ENCODE results near the gene NTHL1. TPM values are rescaled to one million over a fixed set of nuclear protein-coding genes. Genes with fewer than 3 reads are reported as not detected.

The NTHL1 gene
- total and polyA plus RNA-seq, 9 of the 15 experiments (the other 6 are each of a cell fraction or from before 2014, with no cell fraction given), result 1.1 to 58.8 (median 17.6) TPM

DNA sequence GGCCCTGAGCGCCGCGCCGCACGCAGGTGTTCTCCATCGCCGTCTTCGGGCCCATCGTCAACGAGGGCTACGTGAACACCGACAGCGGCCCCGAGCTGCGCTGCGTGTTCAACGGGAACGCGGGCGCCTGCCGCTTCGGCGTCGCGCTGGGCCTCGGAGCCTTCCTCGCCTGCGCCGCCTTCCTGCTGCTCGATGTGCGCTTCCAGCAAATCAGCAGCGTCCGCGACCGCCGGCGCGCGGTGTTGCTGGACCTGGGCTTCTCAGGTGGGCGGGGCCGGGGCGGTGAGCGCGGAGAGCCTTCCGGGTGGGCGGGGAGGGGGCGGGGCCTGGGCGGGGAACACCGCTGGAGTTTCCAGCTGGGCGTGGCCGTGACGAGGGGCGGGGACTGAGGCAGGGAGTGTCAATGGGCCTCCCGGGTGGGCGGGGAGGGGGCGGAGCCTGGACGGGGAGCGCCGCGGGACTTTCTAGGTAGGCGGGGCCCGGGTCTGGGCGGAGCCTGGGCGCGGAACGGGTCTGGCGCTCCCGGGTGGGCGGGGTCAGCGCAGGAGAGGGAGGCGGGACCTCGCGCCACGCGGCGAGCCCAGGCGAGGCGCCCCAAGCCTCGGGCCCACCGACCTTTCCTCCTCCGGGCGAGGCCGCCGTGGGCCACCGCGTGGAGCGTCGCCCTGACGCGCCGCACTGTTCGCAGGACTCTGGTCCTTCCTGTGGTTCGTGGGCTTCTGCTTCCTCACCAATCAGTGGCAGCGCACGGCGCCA, 55.5 kb downstream of the NTHL1 start (continued):
- TF ChIP-seq FOSL1 (tag; conservative IDR thresholded peaks at IDR 0.05) (no peak), KLF16 (IDR thresholded peaks at IDR 0.05) (no peak), BCL6 (CRISPR knock-in tag; IDR thresholded peaks at IDR 0.05) (no peak), FOXA3 (CRISPR knock-in tag; conservative IDR thresholded peaks at IDR 0.05 in 1 of 2, IDR thresholded peaks at IDR 0.05 in 1 of 2) (0 out of 4 replicates have a peak, but pooled peaks of 1 of the 2 experiments have one; percentile 32), HIVEP1 (CRISPR knock-in tag; IDR thresholded peaks at IDR 0.05) (no peak), U2AF1 (optimal IDR thresholded peaks at IDR 0.05; ENCODE audit: low read depth, low read length) (no peak), ZNF174 (CRISPR knock-in tag; IDR thresholded peaks at IDR 0.05) (no peak), KLF10 (CRISPR knock-in tag; IDR thresholded peaks at IDR 0.05) (no peak), GTF2E2 (tag; IDR thresholded peaks at IDR 0.05) (no peak), NELFE (IDR thresholded peaks at IDR 0.05; ENCODE audit: insufficient read depth, insufficient read length) (no peak), SIN3B (IDR thresholded peaks at IDR 0.05; ENCODE audit: low read depth) (peak; percentile 51; the same call in 1 of the 2 replicates), ZNF384 (IDR thresholded peaks at IDR 0.05; ENCODE audit: low read depth, low read length) (no peak), ZNF212 (CRISPR knock-in tag; IDR thresholded peaks at IDR 0.05) (no peak), ELF2 (CRISPR knock-in tag; IDR thresholded peaks at IDR 0.05) (no peak; the same call in 1 of the 2 replicates), MNT (conservative IDR thresholded peaks at IDR 0.05) (peak; percentile 65 to 89; a peak in 3 of 4 replicates), RHOXF2B (CRISPR knock-in tag; conservative IDR thresholded peaks at IDR 0.05) (no peak), NFE2L1 (tag; IDR thresholded peaks at IDR 0.05; ENCODE audit: borderline replicate concordance, low read depth) (no peak)
- TF ChIP-seq, protein P1, sequence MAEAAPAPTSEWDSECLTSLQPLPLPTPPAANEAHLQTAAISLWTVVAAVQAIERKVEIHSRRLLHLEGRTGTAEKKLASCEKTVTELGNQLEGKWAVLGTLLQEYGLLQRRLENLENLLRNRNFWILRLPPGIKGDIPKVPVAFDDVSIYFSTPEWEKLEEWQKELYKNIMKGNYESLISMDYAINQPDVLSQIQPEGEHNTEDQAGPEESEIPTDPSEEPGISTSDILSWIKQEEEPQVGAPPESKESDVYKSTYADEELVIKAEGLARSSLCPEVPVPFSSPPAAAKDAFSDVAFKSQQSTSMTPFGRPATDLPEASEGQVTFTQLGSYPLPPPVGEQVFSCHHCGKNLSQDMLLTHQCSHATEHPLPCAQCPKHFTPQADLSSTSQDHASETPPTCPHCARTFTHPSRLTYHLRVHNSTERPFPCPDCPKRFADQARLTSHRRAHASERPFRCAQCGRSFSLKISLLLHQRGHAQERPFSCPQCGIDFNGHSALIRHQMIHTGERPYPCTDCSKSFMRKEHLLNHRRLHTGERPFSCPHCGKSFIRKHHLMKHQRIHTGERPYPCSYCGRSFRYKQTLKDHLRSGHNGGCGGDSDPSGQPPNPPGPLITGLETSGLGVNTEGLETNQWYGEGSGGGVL (CRISPR knock-in tag; IDR thresholded peaks at IDR 0.05), result no peak
- TF ChIP-seq, protein P2, sequence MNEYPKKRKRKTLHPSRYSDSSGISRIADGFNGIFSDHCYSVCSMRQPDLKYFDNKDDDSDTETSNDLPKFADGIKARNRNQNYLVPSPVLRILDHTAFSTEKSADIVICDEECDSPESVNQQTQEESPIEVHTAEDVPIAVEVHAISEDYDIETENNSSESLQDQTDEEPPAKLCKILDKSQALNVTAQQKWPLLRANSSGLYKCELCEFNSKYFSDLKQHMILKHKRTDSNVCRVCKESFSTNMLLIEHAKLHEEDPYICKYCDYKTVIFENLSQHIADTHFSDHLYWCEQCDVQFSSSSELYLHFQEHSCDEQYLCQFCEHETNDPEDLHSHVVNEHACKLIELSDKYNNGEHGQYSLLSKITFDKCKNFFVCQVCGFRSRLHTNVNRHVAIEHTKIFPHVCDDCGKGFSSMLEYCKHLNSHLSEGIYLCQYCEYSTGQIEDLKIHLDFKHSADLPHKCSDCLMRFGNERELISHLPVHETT (CRISPR knock-in tag; conservative IDR thresholded peaks at IDR 0.05 in 1 of 2, IDR thresholded peaks at IDR 0.05 in 1 of 2), result peak in 1 of 2 experiments; percentile 67; a peak in 2 of 4 replicates
- TF ChIP-seq, protein P3, sequence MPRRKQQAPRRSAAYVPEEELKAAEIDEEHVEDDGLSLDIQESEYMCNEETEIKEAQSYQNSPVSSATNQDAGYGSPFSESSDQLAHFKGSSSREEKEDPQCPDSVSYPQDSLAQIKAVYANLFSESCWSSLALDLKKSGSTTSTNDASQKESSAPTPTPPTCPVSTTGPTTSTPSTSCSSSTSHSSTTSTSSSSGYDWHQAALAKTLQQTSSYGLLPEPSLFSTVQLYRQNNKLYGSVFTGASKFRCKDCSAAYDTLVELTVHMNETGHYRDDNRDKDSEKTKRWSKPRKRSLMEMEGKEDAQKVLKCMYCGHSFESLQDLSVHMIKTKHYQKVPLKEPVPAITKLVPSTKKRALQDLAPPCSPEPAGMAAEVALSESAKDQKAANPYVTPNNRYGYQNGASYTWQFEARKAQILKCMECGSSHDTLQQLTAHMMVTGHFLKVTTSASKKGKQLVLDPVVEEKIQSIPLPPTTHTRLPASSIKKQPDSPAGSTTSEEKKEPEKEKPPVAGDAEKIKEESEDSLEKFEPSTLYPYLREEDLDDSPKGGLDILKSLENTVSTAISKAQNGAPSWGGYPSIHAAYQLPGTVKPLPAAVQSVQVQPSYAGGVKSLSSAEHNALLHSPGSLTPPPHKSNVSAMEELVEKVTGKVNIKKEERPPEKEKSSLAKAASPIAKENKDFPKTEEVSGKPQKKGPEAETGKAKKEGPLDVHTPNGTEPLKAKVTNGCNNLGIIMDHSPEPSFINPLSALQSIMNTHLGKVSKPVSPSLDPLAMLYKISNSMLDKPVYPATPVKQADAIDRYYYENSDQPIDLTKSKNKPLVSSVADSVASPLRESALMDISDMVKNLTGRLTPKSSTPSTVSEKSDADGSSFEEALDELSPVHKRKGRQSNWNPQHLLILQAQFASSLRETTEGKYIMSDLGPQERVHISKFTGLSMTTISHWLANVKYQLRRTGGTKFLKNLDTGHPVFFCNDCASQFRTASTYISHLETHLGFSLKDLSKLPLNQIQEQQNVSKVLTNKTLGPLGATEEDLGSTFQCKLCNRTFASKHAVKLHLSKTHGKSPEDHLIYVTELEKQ (CRISPR knock-in tag; IDR thresholded peaks at IDR 0.05), result no peak

Data from K562 (cell line).